22Rv1 (cell line): ENCODE results near the gene RNF144B.

Source experiments
- ZFX ChIP-seq: fragments of 450-650 bp; IDR thresholded peaks from 2 replicates; pipeline ENCODE4 v1.6.1; 2017; ENCODE audit warnings: antibody characterized with exemption, borderline replicate concordance
- TF ChIP-seq, protein P1 (sequence below): fragments of 450-650 bp; IDR thresholded peaks from 2 replicates; pipeline ENCODE4 v1.5.1; 2017; ENCODE audit warnings: mild to moderate bottlenecking

DNA sequence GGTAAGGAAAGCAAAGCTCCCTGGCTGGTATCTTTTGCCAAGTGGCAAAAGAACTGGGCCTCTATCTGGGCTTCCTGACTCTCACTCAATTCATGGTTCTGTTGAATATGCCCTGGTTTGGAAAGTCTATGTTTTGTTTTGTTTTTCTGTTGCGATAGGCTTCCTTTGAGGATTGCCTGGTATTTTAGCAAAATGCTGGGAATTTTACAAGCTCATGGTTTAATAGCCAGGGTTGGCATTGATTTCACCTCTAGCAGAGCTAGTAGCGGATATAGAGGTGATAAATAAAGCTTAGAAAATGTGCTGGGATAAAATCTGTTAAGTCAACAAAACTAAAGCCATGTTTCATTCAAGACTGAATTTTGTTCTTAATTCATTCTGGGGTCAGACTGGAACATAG, 109.9 kb downstream of the RNF144B start:
- TF ChIP-seq, protein P1, sequence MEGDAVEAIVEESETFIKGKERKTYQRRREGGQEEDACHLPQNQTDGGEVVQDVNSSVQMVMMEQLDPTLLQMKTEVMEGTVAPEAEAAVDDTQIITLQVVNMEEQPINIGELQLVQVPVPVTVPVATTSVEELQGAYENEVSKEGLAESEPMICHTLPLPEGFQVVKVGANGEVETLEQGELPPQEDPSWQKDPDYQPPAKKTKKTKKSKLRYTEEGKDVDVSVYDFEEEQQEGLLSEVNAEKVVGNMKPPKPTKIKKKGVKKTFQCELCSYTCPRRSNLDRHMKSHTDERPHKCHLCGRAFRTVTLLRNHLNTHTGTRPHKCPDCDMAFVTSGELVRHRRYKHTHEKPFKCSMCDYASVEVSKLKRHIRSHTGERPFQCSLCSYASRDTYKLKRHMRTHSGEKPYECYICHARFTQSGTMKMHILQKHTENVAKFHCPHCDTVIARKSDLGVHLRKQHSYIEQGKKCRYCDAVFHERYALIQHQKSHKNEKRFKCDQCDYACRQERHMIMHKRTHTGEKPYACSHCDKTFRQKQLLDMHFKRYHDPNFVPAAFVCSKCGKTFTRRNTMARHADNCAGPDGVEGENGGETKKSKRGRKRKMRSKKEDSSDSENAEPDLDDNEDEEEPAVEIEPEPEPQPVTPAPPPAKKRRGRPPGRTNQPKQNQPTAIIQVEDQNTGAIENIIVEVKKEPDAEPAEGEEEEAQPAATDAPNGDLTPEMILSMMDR = no peak
- TF ChIP-seq ZFX = no peak
